Mesendoderm (in vitro differentiated cells): ENCODE results near the gene FBXO11.

Experiments used
- DNase-seq: peaks from one replicate; pipeline ENCODE4 v3.0.0; 2013
- H2AK5ac ChIP-seq: 2 replicates; pipeline ENCODE4 v1.6.1; 2013; ENCODE audit warnings: low read length, inconsistent platforms
- H2BK120ac ChIP-seq: 2 replicates; pipeline ENCODE4 v1.6.1; 2013; ENCODE audit warnings: low read depth, mild to moderate bottlenecking, low read length, moderate library complexity, mixed read lengths
- H2BK15ac ChIP-seq: replicated peaks from 2 replicates; pipeline ENCODE4 v1.6.1; 2013; ENCODE audit warnings: low read depth, mild to moderate bottlenecking, moderate library complexity
- H2BK5ac ChIP-seq: 2 replicates; pipeline ENCODE4 v1.6.1; 2013; ENCODE audit warnings: low read length, inconsistent platforms
- H3K18ac ChIP-seq: 2 replicates; pipeline ENCODE4 v1.6.1; 2013; ENCODE audit warnings: mild to moderate bottlenecking, low read length, mixed read lengths
- H3K23ac ChIP-seq: one replicate; pipeline ENCODE4 v1.6.1; 2013; ENCODE audit warnings: low read length
- H3K27ac ChIP-seq: 2 replicates; pipeline ENCODE4 v1.5.1; 2013; ENCODE audit warnings: low read depth, mild to moderate bottlenecking, inconsistent platforms, low read length, moderate library complexity
- H3K27me3 ChIP-seq: 2 replicates; pipeline ENCODE4 v1.6.1; 2013; ENCODE audit warnings: low read length, control low read depth, mild to moderate bottlenecking, inconsistent platforms; ENCODE audit not compliant: insufficient read depth, poor library complexity
- H3K36me3 ChIP-seq: 2 replicates; pipeline ENCODE4 v1.6.1; 2013; ENCODE audit warnings: low read length, inconsistent platforms; ENCODE audit not compliant: control insufficient read depth, insufficient read depth
- H3K4ac ChIP-seq: one replicate; pipeline ENCODE4 v1.6.1; 2013; ENCODE audit warnings: low read depth, mild to moderate bottlenecking, low read length, moderate library complexity
- H3K4me1 ChIP-seq: 2 replicates; pipeline ENCODE4 v1.6.1; 2013; ENCODE audit warnings: low read depth, low read length, inconsistent platforms; ENCODE audit not compliant: control insufficient read depth
- H3K4me2 ChIP-seq: 2 replicates; pipeline ENCODE4 v1.6.1; 2013; ENCODE audit warnings: low read length
- H3K4me3 ChIP-seq: 2 replicates; pipeline ENCODE4 v1.5.1; 2013; ENCODE audit warnings: mild to moderate bottlenecking, low read length
- H3K56ac ChIP-seq: one replicate; pipeline ENCODE4 v1.6.1; 2013; ENCODE audit warnings: low read length
- H3K79me1 ChIP-seq: 2 replicates; pipeline ENCODE4 v1.6.1; 2013; ENCODE audit warnings: low read length, inconsistent platforms
- H3K79me2 ChIP-seq: 2 replicates; pipeline ENCODE4 v1.6.1; 2013; ENCODE audit warnings: mild to moderate bottlenecking, low read length; ENCODE audit not compliant: control insufficient read depth, insufficient read depth
- H3K9ac ChIP-seq: 2 replicates; pipeline ENCODE4 v1.6.1; 2013; ENCODE audit warnings: low read length, inconsistent platforms
- H4K5ac ChIP-seq: one replicate; pipeline ENCODE4 v1.6.1; 2013; ENCODE audit warnings: low read length
- H4K8ac ChIP-seq: one replicate; pipeline ENCODE4 v1.6.1; 2013; ENCODE audit warnings: low read depth, mild to moderate bottlenecking, control low read depth, low read length, moderate library complexity
- WGBS: extraction: QIAGEN DNeasy Blood & Tissue Kit; methylation state at CpG from one replicate; pipeline ENCODE4 v1.1.7; 2013; ENCODE audit warnings: low lambda C conversion rate, missing lambda C conversion rate; ENCODE audit not compliant: insufficient coverage; ENCODE audit errors: extremely low coverage; 5-methylcytosine and 5-hydroxymethylcytosine counted together

FBXO11 gene

DNA sequence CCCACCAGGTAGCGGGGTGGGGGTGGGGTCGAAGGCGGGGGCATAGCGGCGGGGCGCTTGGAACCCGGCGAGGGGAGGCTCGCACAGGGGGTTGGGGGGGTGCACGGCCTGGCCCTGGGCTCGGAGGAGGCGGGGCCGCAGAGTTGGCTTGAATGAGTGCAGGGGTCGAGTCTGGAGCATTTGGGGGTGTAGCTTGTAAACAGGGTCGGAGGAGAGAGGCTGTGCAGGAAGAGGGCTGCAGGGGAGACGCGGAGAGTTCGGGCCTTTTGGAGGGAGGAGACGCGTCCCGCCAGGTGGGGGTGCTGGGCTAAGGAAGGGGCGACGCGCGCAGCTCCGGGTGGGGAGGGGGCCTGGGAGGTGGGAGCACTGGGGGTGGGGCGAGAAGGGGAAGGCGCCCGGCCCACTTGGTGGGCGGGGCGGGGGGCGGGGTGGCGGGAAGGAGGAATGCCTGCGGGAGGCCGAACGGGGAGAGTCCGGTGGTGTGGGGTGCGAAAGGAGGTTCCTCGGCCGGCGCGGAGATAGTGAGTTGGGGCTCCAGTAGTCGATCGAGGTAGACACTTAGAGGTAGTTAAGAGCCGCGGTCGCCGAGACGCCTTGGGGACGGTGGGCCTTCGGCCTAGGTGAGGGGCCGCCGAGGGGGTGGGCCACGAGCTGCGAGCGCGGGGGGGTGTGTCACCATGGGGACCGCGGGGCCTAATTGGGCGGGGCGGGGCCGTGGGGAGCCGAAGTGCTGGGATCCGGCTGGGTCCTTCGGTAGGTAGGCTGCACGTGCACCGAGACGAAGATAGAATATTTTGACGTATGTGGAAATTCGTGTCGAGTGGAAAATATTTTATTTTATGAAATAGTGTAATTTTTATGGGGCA, 122.6 kb downstream of the FBXO11 start:
- H3K4me1 ChIP-seq: no peaks in the 10 kb centered on the region
- H2AK5ac ChIP-seq: no peak overlapping the region
- H3K56ac ChIP-seq: peak overlapping the region; percentile 99
- peak overlapping the region; percentile 96 for H3K9ac ChIP-seq
- H3K79me2 ChIP-seq: peaks cover 40% of the 10 kb centered on the region
- peak overlapping the region; percentile 30 for H2BK120ac ChIP-seq
- H3K27me3 ChIP-seq: no peaks in the 10 kb centered on the region
- no peaks in the 10 kb centered on the region for H3K79me1 ChIP-seq
- no peak overlapping the region for H2BK5ac ChIP-seq
- H4K8ac ChIP-seq: peak overlapping the region; percentile 43
- DNase-seq: peak; percentile 88
- no peak overlapping the region for H4K5ac ChIP-seq
- peak overlapping the region; percentile 25 for H2BK15ac ChIP-seq
- peak overlapping the region; percentile 84 for H3K4me3 ChIP-seq
- H3K4me2 ChIP-seq: peak overlapping the region; percentile 52
- peak overlapping the region; percentile 94 for H3K4ac ChIP-seq
- no CpG with 5 or more reads among the region's 71 CpGs for WGBS
- peak overlapping the region; percentile 96 for H3K27ac ChIP-seq
- peak overlapping the region; percentile 88 for H3K18ac ChIP-seq
- no peak overlapping the region for H3K23ac ChIP-seq
- no peaks in the 10 kb centered on the region for H3K36me3 ChIP-seq

- Histone ChIP-seq H4K8ac (peak within 1 kb of the TSS; percentile 98), H2BK15ac (peak within 1 kb of the TSS; percentile 25), H3K4me2 (peak within 1 kb of the TSS; percentile 98), H3K36me3 (no peaks in the 10 kb centered on the region), H3K56ac (peak within 1 kb of the TSS; percentile 99), H3K18ac (peak within 1 kb of the TSS; percentile 91), H3K9ac (peak within 1 kb of the TSS; percentile 96), H3K27ac (peak within 1 kb of the TSS; percentile 96), H3K79me1 (no peaks in the 10 kb centered on the region), H2BK120ac (peak within 1 kb of the TSS; percentile 47), H3K4ac (peak within 1 kb of the TSS; percentile 94), H3K4me1 (no peaks in the 10 kb centered on the region), H2AK5ac (no peak within 1 kb of the TSS), H3K27me3 (no peaks in the 10 kb centered on the region), H4K5ac (no peak within 1 kb of the TSS), H3K79me2 (peaks cover 38% of the 10 kb centered on the region), H3K23ac (peak within 1 kb of the TSS; percentile 66), H2BK5ac (peak within 1 kb of the TSS; percentile 78), H3K4me3 (peak within 1 kb of the TSS; percentile 84)
- DNase-seq: peak; percentile 96
- no CpG with 5 or more reads among the region's 98 CpGs for WGBS
These were observed 123.4 kb downstream of the FBXO11 start, which contains the start of gene MSH6 for GRCh38 chr2:47782671-47783485. Gene MSH6, plus strand, starts transcription at chr2:47783145. Its CDS starts 89 bp downstream, at chr2:47783234.

- H3K18ac ChIP-seq: peak overlapping the region; percentile 91
- no peak overlapping the region for H2BK5ac ChIP-seq
- peak overlapping the region; percentile 94 for H3K56ac ChIP-seq
- H3K79me2 ChIP-seq: peaks cover 33% of the 10 kb centered on the region
- peak overlapping the region; percentile 94 for H3K27ac ChIP-seq
- no peak overlapping the region for H2BK15ac ChIP-seq
- peak overlapping the region; percentile 47 for H2BK120ac ChIP-seq
- H3K4me3 ChIP-seq: peak overlapping the region; percentile 54
- H3K27me3 ChIP-seq: no peaks in the 10 kb centered on the region
- no peak for DNase-seq
- H2AK5ac ChIP-seq: no peak overlapping the region
- H4K8ac ChIP-seq: no peak overlapping the region
- no peaks in the 10 kb centered on the region for H3K79me1 ChIP-seq
- peak overlapping the region; percentile 64 for H3K4ac ChIP-seq
- H3K36me3 ChIP-seq: no peaks in the 10 kb centered on the region
- peak overlapping the region; percentile 98 for H3K4me2 ChIP-seq
- no CpG with 5 or more reads among the region's 7 CpGs for WGBS
- H3K9ac ChIP-seq: peak overlapping the region; percentile 92
- no peaks in the 10 kb centered on the region for H3K4me1 ChIP-seq
- H4K5ac ChIP-seq: no peak overlapping the region
- peak overlapping the region; percentile 66 for H3K23ac ChIP-seq
These were observed 124.0 kb downstream of the FBXO11 start for GRCh38 chr2:47782381-47782670.

- H3K18ac ChIP-seq: no peak overlapping the region
- H3K79me1 ChIP-seq: no peaks in the 10 kb centered on the region
- no CpG with 5 or more reads among the region's 8 CpGs for WGBS
- H2AK5ac ChIP-seq: no peak overlapping the region
- H3K4ac ChIP-seq: no peak overlapping the region
- no peak overlapping the region for H3K4me2 ChIP-seq
- no peak overlapping the region for H4K8ac ChIP-seq
- no peak overlapping the region for H3K27ac ChIP-seq
- no peak overlapping the region for H3K9ac ChIP-seq
- no peak overlapping the region for H3K23ac ChIP-seq
- no peaks in the 10 kb centered on the region for H3K27me3 ChIP-seq
- H3K36me3 ChIP-seq: no peaks in the 10 kb centered on the region
- H3K56ac ChIP-seq: no peak overlapping the region
- no peak overlapping the region for H2BK120ac ChIP-seq
- no peak overlapping the region for H2BK5ac ChIP-seq
- no peak overlapping the region for H2BK15ac ChIP-seq
- H3K4me1 ChIP-seq: no peaks in the 10 kb centered on the region
- DNase-seq: no peak
- H3K79me2 ChIP-seq: peaks cover 4% of the 10 kb centered on the region
- no peak overlapping the region for H3K4me3 ChIP-seq
- H4K5ac ChIP-seq: no peak overlapping the region
These were observed 126.9 kb downstream of the FBXO11 start for GRCh38 chr2:47779426-47779790.

- Histone ChIP-seq H3K4ac (no peak overlapping the region), H4K8ac (no peak overlapping the region), H4K5ac (no peak overlapping the region), H3K79me2 (no peaks in the 10 kb centered on the region), H3K23ac (no peak overlapping the region), H3K56ac (no peak overlapping the region), H2BK15ac (no peak overlapping the region), H3K9ac (no peak overlapping the region), H3K4me3 (no peak overlapping the region), H3K18ac (no peak overlapping the region), H2BK120ac (no peak overlapping the region), H2BK5ac (no peak overlapping the region), H3K27ac (no peak overlapping the region), H3K4me1 (no peaks in the 10 kb centered on the region), H2AK5ac (no peak overlapping the region), H3K27me3 (no peaks in the 10 kb centered on the region), H3K36me3 (no peaks in the 10 kb centered on the region), H3K79me1 (no peaks in the 10 kb centered on the region), H3K4me2 (no peak overlapping the region)
- DNase-seq: no peak
- WGBS: no CpG with 5 or more reads among the region's 8 CpGs
These were observed 127.4 kb downstream of the FBXO11 start for GRCh38 chr2:47778698-47779425.
